Right atrium auricular region (tissue), 2 donors: ENCODE results near the gene ZNF628. TPM values are rescaled to one million over a fixed set of nuclear protein-coding genes. Genes with fewer than 3 reads are reported as not detected.

Experiments used
- DNase-seq: peaks from one replicate; pipeline ENCODE4 v3.0.0-alpha.2; 2019; ENCODE audit warnings: low spot score
- H3K27ac ChIP-seq, 2 donors: fragments of 200-600 bp; sonication (generic); 1 replicate in 1 of 2; 2 replicates in 1 of 2; pipeline ENCODE4 v1.5.1; 2016 to 2019
- H3K27me3 ChIP-seq, 2 donors: fragments of 200-600 bp; sonication (generic); one replicate each; pipeline versions ENCODE4 v1.5.1 to v1.6.0; 2017 to 2019
- H3K36me3 ChIP-seq: fragments of 200-600 bp; sonication (generic); one replicate; pipeline ENCODE4 v1.5.1; 2016
- H3K4me1 ChIP-seq, 2 donors: fragments of 200-600 bp; sonication (generic); one replicate each; pipeline versions ENCODE4 v1.5.1 to v1.6.0; 2017 to 2019
- H3K4me3 ChIP-seq, 2 donors: fragments of 200-600 bp; sonication (generic); 1 replicate in 1 of 2; 2 replicates in 1 of 2; pipeline ENCODE4 v1.5.1; 2017 to 2019; ENCODE audit warnings: mild to moderate bottlenecking in 1 of 2, moderate library complexity in 1 of 2
- H3K9me3 ChIP-seq, 2 donors: fragments of 200-600 bp; sonication (generic); one replicate each; pipeline ENCODE4 v1.5.1; 2019
- total RNA-seq, 2 donors: library from RNA; depleted of rRNA; stranded (reverse); fragments of >200 nt; gene quantifications; one replicate each; pipeline ENCODE4 v1.1.0, GENCODE V29; 2016
- TF ChIP-seq, protein P1 (sequence below), 2 donors: fragments of 200-600 bp; sonication (generic); IDR thresholded peaks; one replicate each; pipeline ENCODE4 v1.5.1; 2019; ENCODE audit warnings: antibody characterized with exemption in 2 of 2

ZNF628 gene
- total RNA-seq, 2 donors from 2014 or later = 5.6 to 13.2 TPM

DNA sequence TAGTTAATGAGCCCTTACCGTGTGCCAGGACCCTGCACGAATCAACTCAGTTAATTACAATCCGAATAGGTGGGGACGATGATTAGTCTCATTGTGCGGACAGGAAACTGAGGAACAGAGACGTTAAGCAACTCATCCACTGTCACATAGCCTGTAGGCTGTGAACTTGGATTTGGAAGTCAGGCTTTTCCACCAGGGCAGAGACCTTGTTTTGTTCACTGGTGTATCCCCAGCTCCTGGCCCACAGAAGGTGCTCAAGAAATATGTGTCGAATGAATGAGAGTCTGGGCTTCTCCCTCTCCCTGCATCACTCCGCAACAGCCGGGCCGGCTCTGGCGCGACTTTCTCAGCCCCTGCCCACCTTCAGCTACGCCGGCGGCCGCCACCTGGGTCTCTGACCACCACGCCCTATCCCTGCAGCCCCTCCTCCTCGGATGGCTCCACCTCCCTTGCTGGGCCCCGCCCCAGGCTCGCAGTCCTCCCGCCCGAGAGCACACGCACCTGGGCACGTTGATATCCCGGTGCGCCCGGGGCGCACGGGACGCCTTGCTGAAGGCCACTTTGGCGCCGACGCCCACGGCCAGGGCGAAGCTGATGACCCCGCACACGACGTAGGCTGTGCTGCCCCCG is 34.6 kb upstream of the ZNF628 start:
- Histone ChIP-seq H3K27me3 (peaks cover 21 to 49% of the 10 kb centered on the region in 2 donors), H3K4me1 (peaks cover 0 to 19% of the 10 kb centered on the region in 2 donors), H3K9me3 (no peaks in the 10 kb centered on the region), H3K4me3 (no peak overlapping the region), H3K27ac (no peak overlapping the region), H3K36me3 (no peaks in the 10 kb centered on the region)
- TF ChIP-seq, protein P1, sequence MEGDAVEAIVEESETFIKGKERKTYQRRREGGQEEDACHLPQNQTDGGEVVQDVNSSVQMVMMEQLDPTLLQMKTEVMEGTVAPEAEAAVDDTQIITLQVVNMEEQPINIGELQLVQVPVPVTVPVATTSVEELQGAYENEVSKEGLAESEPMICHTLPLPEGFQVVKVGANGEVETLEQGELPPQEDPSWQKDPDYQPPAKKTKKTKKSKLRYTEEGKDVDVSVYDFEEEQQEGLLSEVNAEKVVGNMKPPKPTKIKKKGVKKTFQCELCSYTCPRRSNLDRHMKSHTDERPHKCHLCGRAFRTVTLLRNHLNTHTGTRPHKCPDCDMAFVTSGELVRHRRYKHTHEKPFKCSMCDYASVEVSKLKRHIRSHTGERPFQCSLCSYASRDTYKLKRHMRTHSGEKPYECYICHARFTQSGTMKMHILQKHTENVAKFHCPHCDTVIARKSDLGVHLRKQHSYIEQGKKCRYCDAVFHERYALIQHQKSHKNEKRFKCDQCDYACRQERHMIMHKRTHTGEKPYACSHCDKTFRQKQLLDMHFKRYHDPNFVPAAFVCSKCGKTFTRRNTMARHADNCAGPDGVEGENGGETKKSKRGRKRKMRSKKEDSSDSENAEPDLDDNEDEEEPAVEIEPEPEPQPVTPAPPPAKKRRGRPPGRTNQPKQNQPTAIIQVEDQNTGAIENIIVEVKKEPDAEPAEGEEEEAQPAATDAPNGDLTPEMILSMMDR (IDR thresholded peaks at IDR 0.05) = no peak
- DNase-seq = no peak

DNA sequence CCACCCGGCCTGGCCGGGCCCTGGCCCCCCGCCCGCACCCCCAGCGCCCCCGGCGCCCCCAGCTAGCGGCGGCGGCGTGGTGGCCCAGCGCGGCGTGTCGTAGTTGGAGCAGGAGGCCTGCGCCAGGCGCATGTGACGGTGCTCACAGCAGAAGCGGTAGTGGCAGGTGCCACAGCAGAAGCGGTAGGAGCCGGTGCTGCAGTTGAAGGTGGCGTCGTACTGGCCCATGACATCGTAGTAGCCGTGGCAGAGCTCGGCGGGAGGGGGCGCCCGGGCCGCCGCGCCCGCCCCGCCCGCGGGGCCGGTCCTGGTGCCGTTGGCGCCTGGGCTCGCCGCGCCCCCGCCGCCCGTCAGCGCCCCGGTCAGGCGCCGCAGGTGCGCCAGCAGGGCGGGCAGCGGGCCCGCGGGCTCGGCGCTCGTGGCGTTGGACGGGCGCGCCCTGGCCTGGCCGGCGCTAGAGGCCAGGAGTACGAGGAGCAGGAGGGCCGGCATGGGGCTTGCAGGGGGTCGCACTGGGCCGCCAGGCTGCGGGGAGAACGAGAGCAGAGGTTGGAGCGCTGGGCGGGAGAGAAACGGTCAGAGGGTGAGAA is 34.0 kb upstream of the ZNF628 start:
- Histone ChIP-seq H3K4me3 (no peak overlapping the region), H3K27ac (no peak overlapping the region), H3K27me3 (peaks cover 21 to 49% of the 10 kb centered on the region in 2 donors), H3K36me3 (no peaks in the 10 kb centered on the region), H3K9me3 (no peaks in the 10 kb centered on the region), H3K4me1 (peaks cover 0 to 19% of the 10 kb centered on the region in 2 donors)
- TF ChIP-seq, protein P1 (IDR thresholded peaks at IDR 0.05) = no peak
- DNase-seq = no peak

DNA sequence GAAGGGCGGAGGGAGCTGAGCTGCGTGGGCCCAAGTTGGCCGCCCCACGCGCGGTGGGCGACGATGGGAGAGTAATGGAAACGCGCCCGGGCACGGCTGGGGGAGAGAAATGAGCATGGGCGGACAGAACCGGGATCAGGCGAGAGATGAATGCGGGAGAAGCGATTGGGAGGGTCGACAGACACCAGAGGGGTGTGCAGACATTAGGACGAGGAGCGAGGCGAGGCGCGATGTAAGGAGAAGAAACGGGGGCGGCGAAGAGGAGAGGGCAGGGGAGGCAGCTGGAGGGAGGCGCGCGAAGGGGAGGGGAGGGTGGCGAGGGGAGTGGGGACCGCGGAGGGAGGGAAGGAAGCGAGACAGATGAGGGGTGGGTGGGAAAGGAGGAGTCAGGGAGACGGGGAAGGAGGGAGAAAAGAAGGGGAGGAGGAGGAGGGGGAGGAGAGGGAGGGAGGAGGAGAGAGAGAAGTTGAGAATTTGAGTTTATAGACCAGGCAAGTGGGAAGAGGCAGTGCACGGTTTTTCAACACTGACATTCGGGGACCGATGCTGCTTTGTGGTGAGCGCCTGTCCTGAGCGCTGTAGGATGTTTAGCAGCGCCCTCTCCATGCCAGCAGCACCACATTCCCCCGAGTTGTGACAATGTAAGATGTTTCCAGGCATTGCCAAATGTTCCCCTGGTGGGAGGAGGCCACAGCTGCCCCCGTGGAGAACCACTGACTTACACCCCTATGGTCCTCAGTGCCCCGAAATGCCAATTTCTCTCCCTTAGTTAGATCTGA is 33.2 kb upstream of the ZNF628 start, which contains the start of gene SHISA7:
TSS of gene SHISA7 (minus strand) at position 256 of the 779 bp plus-strand sequence. CDS start 437 bp downstream, outside the sequence.
- DNase-seq = no peak
- H3K36me3 ChIP-seq = no peaks in the 10 kb centered on the region
- H3K9me3 ChIP-seq = no peaks in the 10 kb centered on the region
- H3K4me1 ChIP-seq = peaks cover 0 to 19% of the 10 kb centered on the region in 2 donors
- TF ChIP-seq, protein P1 (IDR thresholded peaks at IDR 0.05) = no peak
- H3K27ac ChIP-seq = no peak within 1 kb of the TSS
- no peak within 1 kb of the TSS for H3K4me3 ChIP-seq
- H3K27me3 ChIP-seq = peaks cover 21 to 49% of the 10 kb centered on the region in 2 donors

DNA sequence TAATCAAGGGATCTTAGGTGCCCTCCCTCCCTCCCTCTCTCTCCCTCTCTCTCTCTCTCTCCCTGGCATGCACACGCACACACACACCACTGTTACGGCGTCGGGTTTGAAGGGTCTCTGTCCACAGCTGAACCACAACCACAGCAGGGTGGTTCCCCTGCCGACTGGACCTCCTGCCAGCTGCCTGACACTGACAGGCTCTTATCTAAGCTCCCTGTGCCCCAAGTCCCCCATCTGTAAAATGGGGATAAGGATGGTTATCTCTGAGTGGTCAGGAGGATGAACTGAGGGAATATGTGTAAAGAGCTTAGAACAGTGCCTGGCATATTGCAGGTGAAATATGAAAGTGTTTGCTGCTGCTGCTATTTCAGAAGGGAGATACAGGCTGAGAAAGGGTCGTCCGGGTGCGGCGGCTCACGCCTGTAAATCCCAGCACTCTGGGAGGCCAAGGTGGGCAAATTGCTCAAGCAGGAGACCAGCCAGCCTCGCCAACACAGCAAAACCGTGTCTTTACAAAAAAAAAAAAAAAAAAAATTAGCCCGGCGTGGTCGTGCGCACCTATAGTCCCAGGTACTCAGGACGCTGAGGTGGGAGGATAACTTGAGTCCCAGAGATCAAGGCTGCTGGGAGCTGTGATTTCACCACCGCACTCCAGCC is 32.5 kb upstream of the ZNF628 start:
- Histone ChIP-seq H3K9me3 (no peaks in the 10 kb centered on the region), H3K36me3 (no peaks in the 10 kb centered on the region), H3K27ac (no peak overlapping the region), H3K27me3 (peaks cover 21 to 46% of the 10 kb centered on the region in 2 donors), H3K4me3 (no peak overlapping the region), H3K4me1 (peaks cover 0 to 19% of the 10 kb centered on the region in 2 donors)
- no peak for DNase-seq
- TF ChIP-seq, protein P1 (IDR thresholded peaks at IDR 0.05) = no peak

DNA sequence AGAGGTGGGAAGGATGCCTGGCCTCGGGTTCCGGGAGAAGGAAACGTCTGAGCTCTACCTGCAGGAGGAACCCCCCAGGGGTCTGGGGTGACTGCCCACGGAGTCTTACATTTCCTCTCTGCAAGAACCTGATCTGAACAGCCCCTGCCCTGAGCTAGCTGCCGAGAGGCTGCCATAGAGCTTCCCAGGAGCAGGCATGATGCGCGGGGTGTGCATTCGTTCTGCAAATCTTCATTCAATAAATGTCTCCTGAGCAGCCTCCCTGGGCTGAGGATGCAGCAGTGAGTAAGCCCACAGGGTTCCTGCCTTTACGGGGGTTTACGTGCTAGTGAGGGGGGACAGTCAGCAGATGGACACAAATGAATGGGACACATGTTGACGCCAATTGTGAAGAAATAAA is 31.8 kb upstream of the ZNF628 start:
- no peak overlapping the region for H3K27ac ChIP-seq
- peaks cover 21 to 39% of the 10 kb centered on the region in 2 donors for H3K27me3 ChIP-seq
- H3K4me1 ChIP-seq = peaks cover 0 to 19% of the 10 kb centered on the region in 2 donors
- H3K9me3 ChIP-seq = no peaks in the 10 kb centered on the region
- DNase-seq = no peak
- H3K4me3 ChIP-seq = no peak overlapping the region
- no peaks in the 10 kb centered on the region for H3K36me3 ChIP-seq
- TF ChIP-seq, protein P1 (IDR thresholded peaks at IDR 0.05) = no peak
